Kidney epithelial cell (primary cell): ENCODE data around the gene NOTCH1. TPM values are rescaled to one million over a fixed set of nuclear protein-coding genes. Genes with fewer than 3 reads are reported as not detected.
"Not testable (repeated sequence)": the region's sequence is repeated elsewhere in the genome, so short reads cannot be mapped to it uniquely, and the experiment has no call there.

Experiments used
- DNase-seq: peaks from one replicate; pipeline ENCODE4 v3.0.0-alpha.2; 2010; ENCODE audit warnings: low read depth
- H3K27me3 ChIP-seq: 2 replicates; pipeline ENCODE4 v1.6.0; 2011; ENCODE audit warnings: low read length; ENCODE audit not compliant: control insufficient read depth, insufficient read depth
- H3K36me3 ChIP-seq: 2 replicates; pipeline ENCODE4 v1.5.1; 2011; ENCODE audit warnings: low read length; ENCODE audit not compliant: control insufficient read depth, insufficient read depth
- H3K4me3 ChIP-seq: 2 replicates; pipeline ENCODE4 v1.5.1; 2011; ENCODE audit warnings: low read depth, mild to moderate bottlenecking, control low read depth, low read length
- total RNA-seq: library from RNA; depleted of rRNA; stranded (reverse); fragments of >200 nt; gene quantifications from 2 replicates; pipeline ENCODE4 v1.2.3, GENCODE V29; 2015
- TF ChIP-seq, protein P1 (sequence below): IDR thresholded peaks from 2 replicates; pipeline ENCODE4 v1.5.1; 2011; ENCODE audit warnings: mild to moderate bottlenecking, moderate library complexity, low read length, control low read depth, inconsistent platforms; ENCODE audit not compliant: insufficient read depth, poor library complexity, severe bottlenecking

NOTCH1 gene
- total RNA-seq, 1 donor from 2014 or later = 40.9 TPM

GRCh38 chr9:136561779-136562178, 15.9 kb upstream of the NOTCH1 start:
- H3K27me3 ChIP-seq = peaks cover 9% of the 10 kb centered on the region
- no peak for DNase-seq
- H3K4me3 ChIP-seq = no peak overlapping the region
- no peaks in the 10 kb centered on the region for H3K36me3 ChIP-seq
- TF ChIP-seq, protein P1, sequence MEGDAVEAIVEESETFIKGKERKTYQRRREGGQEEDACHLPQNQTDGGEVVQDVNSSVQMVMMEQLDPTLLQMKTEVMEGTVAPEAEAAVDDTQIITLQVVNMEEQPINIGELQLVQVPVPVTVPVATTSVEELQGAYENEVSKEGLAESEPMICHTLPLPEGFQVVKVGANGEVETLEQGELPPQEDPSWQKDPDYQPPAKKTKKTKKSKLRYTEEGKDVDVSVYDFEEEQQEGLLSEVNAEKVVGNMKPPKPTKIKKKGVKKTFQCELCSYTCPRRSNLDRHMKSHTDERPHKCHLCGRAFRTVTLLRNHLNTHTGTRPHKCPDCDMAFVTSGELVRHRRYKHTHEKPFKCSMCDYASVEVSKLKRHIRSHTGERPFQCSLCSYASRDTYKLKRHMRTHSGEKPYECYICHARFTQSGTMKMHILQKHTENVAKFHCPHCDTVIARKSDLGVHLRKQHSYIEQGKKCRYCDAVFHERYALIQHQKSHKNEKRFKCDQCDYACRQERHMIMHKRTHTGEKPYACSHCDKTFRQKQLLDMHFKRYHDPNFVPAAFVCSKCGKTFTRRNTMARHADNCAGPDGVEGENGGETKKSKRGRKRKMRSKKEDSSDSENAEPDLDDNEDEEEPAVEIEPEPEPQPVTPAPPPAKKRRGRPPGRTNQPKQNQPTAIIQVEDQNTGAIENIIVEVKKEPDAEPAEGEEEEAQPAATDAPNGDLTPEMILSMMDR = no peak

DNA sequence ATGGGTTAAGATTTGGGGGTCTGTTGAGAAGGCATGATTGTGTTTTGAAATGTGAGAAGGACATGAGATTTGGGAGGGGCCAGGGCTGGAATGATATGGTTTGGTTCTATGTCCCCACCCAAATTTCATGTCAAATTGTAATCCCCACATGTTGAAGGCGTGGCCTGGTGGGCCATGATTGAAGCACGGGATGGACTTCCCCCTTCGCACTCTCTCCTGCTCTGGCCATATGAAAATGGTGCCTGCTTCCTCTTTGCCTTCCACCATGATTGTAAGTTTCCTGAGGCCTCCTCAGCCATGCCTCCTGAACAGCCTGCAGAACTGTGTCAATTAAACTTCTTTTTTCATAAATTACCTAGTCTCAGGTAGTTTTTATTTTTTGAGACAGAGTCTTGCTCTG, 14.7 kb upstream of the NOTCH1 start:
- no peaks in the 10 kb centered on the region for H3K36me3 ChIP-seq
- DNase-seq = no peak
- H3K27me3 ChIP-seq = peaks cover 9% of the 10 kb centered on the region
- TF ChIP-seq, protein P1 = no peak
- H3K4me3 ChIP-seq = no peak overlapping the region

GRCh38 chr9:136559371-136559770, 13.5 kb upstream of the NOTCH1 start:
- H3K36me3 ChIP-seq, H3K27me3 ChIP-seq, H3K4me3 ChIP-seq, DNase-seq: not testable (repeated sequence)

DNA sequence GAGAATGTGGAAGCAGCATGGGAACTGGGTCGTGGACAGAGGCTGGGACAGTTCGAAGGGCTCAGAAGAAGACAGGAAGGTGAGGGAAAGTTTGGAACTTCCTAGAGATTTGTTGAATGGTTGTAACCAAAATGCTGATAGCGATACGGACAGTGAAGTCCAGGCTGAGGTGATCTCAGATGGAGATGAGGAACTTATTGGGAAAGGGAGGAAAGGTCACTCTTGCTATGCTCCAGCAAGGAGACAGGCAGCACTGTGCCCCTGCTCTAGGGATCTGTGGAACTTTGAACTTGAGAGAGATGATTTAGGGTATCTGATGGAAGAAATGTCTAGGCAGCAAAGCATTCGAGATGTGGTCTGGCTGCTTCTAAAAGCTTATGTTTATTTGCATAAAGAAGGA, 13.0 kb upstream of the NOTCH1 start:
- not testable (repeated sequence) for H3K36me3 ChIP-seq, H3K27me3 ChIP-seq, DNase-seq, H3K4me3 ChIP-seq

DNA sequence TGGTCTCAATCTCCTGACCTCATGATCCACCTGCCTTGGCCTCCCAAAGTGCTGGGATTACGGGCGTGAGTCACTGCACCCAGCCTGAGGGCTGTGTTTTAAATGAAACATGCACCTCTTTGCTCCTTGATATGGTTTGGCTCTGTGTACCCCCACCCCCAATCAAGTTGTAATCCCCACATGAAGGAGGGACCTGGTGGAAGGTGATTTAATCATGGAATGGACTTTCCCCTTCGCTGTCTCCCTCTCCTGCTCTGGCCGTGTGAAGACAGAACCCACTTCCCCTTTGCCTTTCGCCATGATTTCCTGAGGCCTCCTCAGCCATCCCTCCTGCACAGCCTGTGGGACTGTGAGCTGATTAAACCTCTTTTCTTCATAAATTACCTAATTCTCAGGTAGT, 12.5 kb upstream of the NOTCH1 start:
- TF ChIP-seq, protein P1 = no peak
- Histone ChIP-seq H3K27me3 (peaks cover 9% of the 10 kb centered on the region), H3K4me3 (no peak overlapping the region), H3K36me3 (no peaks in the 10 kb centered on the region)
- no peak for DNase-seq

GRCh38 chr9:136557036-136557435, 11.2 kb upstream of the NOTCH1 start:
- H3K36me3 ChIP-seq = no peaks in the 10 kb centered on the region
- H3K4me3 ChIP-seq = no peak overlapping the region
- H3K27me3 ChIP-seq = peaks cover 2% of the 10 kb centered on the region
- TF ChIP-seq, protein P1 = no peak
- DNase-seq = no peak

GRCh38 chr9:136556166-136556565, 10.3 kb upstream of the NOTCH1 start:
- Histone ChIP-seq H3K27me3 (peaks cover 2% of the 10 kb centered on the region), H3K4me3 (no peak overlapping the region), H3K36me3 (no peaks in the 10 kb centered on the region)
- DNase-seq = no peak
- TF ChIP-seq, protein P1 = no peak
